ENCODE data around the gene GCAT. TPM values are rescaled to one million over a fixed set of nuclear protein-coding genes. Genes with fewer than 3 reads are reported as not detected.

The GCAT gene
- 32.4 and 40.8 TPM in 2 replicates for total RNA-seq

DNA sequence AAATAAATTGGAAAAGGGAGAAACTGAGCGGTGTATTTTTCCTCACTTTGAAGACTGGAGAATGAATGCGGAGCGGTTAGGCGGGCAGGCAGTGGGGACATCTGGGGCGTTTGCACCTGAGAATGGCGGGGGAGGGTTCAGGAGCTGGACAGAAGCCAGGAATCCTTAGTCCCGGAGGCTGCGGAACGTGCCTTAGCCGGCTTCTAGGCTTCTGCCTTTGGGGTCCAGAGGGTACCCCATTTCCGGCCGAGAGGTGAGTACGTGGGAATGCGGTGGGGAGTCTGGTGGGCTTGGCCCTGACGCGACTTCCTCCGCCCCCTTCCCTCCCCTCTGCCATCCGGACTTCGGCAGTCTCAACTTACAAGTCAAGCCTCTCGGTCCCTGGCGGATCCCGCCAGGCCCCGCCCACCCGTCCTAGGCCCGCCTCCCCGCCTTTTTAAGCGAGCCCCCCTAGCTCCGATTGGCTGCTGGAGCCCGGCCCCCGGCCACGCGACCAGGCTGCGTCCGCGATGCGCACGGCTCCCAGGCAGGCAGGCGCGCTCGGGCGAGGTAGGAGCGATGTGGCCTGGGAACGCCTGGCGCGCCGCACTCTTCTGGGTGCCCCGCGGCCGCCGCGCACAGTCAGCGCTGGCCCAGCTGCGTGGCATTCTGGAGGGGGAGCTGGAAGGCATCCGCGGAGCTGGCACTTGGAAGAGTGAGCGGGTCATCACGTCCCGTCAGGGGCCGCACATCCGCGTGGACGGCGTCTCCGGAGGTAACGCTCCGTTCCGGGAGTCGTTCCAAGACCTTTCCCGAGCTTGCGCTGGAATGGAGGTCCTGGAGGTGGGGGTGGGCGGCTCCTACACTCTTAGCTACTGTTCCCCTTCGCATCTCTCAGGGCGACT, at the start of gene GCAT:
TSS of gene GCAT (plus strand) at position 525 of the 884 bp plus-strand sequence. CDS start at position 559, 34 bp downstream.

DNA sequence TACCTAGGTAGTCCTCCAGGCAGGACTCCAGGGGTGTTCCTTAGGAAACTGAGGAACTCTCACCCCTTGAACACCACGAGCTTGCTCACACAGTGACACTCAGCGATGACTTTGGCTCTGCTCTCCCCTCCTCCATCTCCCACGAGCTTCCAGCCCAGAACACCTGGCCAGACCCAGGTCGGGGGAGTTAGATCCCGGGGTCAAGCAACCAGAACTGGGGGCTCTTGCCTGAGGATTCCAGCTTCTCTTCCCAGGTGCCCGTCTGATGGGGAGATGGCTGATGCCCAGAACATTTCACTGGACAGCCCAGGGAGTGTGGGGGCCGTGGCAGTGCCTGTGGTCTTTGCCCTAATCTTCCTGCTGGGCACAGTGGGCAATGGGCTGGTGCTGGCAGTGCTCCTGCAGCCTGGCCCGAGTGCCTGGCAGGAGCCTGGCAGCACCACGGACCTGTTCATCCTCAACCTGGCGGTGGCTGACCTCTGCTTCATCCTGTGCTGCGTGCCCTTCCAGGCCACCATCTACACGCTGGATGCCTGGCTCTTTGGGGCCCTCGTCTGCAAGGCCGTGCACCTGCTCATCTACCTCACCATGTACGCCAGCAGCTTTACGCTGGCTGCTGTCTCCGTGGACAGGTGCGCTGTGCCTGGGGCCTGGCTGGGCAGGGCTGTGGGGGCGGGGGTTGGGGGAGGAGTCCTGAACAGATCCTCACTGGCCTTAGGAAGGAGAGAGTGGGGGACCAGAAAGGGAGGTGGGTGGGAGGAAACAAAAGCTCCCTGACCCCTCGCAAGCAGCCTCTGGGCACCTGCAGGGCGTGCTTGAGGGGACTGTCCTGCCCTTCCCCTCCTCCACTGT, 15.6 kb downstream of the GCAT start, which contains the start of gene GALR3:
TSS of gene GALR3 (plus strand) at position 249 of the 852 bp plus-strand sequence. CDS start at position 274, 25 bp downstream.

DNA sequence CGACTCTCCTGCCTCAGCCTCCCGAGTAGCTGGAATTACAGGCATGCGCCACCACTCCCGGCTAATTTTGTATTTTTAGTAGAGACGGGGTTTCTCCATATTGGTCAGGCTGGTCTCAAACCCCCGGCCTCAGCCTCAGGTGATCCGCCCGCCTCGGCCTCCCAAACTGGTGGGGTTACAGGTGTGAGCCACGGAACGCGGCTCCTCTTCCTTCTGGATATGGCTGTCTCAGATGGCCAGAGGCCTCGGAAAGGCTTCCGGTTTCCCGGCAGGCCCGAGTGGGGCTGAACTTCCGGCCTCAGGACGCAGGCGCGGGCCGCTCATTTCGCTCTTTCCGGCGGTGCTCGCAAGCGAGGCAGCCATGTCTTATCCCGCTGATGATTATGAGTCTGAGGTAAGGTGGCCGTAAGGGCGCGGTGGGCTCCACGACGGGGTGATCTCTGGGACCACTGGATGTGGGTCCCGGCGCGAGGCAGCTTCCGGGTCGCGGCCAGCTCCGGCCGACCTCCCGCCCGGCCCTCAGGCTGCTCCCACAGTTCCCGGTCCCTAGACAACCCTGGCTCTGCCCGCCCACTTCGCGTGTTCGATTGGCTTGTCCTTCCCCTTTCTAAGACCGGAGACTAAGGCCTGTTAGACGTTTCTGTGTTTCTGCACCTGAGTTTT, 41.5 kb downstream of the GCAT start, which contains the start of gene EIF3L:
TSS of gene EIF3L (plus strand) at position 331 of the 663 bp plus-strand sequence. CDS start at position 362, 31 bp downstream.

Other genes starting within 250 kb of the GCAT start
- gene CDC42EP1, start 247.5 kb upstream of the GCAT start, total RNA-seq = 118 and 169 TPM in 2 replicates
- 0.58 TPM in 1 of 2 replicates, not detected in the other for gene LGALS2, start 227.8 kb upstream of the GCAT start, total RNA-seq
- 27.5 and 30.8 TPM in 2 replicates for gene GGA1, start 199.1 kb upstream of the GCAT start, total RNA-seq
- 16.1 and 18.7 TPM in 2 replicates for gene SH3BP1, start 168.3 kb upstream of the GCAT start, total RNA-seq
- 12.9 and 17.4 TPM in 2 replicates for gene PDXP, start 149.2 kb upstream of the GCAT start, total RNA-seq
- 4,461 and 4,473 TPM in 2 replicates for gene LGALS1, start 132.3 kb upstream of the GCAT start, total RNA-seq
- 8.6 and 14.6 TPM in 2 replicates for gene NOL12, start 121.6 kb upstream of the GCAT start, total RNA-seq
- gene TRIOBP, start 110.9 kb upstream of the GCAT start, total RNA-seq = 157 and 214 TPM in 2 replicates
- not detected in 2 replicates for gene GALR3, start 15.4 kb downstream of the GCAT start, total RNA-seq
- gene ANKRD54, start 36.4 kb downstream of the GCAT start, total RNA-seq = 26.5 and 30.0 TPM in 2 replicates
- gene EIF3L, start 41.5 kb downstream of the GCAT start, total RNA-seq = 447 and 612 TPM in 2 replicates
- gene MICALL1, start 98.4 kb downstream of the GCAT start, total RNA-seq = 30.6 and 31.7 TPM in 2 replicates
- 0.70 TPM in 1 of 2 replicates, not detected in the other for gene C22orf23, start 145.7 kb downstream of the GCAT start, total RNA-seq
- gene POLR2F, start 145.8 kb downstream of the GCAT start, total RNA-seq = 45.1 and 84.4 TPM in 2 replicates
- not detected in 2 replicates for gene SOX10, start 176.6 kb downstream of the GCAT start, total RNA-seq
- gene PICK1, start 249.5 kb downstream of the GCAT start, total RNA-seq = 7.2 and 15.2 TPM in 2 replicates

All from pericardium fibroblast (primary cell).